Stimulated activated CD8-positive, alpha-beta memory T cell treated with anti-CD3 and anti-CD28 coated beads, Interleukin-15, amount 100 ng/mL, for 1 hour (primary cell): Measurements from ENCODE around the gene PCDH9.

Source experiments
- DNase-seq: peaks from one replicate; pipeline ENCODE4 v3.0.0-alpha.2; 2020; ENCODE audit warnings: low read depth

PCDH9 gene

DNA sequence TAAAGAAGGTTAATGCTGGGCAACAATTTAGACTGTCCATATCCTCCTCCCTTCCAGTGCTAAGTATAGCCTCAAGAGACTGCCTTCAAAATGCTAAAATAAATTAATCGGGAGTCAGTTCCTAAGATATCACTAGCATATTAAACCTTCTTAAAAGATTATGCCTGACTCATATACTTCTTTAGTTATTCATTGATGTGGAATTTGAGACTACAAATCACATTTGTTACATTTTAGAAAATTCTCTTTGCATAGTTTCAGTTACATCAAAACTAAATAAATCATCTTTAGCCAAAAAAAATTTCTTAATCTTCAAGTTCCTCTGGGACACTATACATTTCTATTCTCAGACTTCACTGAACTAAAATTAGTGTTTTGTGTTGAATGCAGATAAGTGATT is 769.1 kb downstream of the PCDH9 start:
- no peak for DNase-seq

DNA sequence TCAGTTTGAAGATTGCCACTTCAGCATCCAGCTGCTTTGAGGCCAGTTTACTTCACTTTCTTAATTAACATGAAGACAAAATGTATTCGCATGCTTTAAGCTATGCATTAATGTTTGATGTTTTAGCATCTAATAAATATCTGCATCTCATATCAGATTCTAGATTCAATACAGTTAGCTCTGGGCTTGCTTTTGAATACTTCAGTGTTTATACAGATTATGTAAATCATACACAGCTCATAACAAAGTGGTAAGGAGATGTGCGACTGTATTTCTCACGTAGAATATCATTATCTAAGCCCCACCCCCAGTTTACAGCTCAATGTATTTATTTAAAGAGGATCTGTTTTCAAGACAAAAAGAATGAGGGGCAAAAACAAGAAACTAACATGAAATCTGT is 770.5 kb downstream of the PCDH9 start:
- no peak for DNase-seq

DNA sequence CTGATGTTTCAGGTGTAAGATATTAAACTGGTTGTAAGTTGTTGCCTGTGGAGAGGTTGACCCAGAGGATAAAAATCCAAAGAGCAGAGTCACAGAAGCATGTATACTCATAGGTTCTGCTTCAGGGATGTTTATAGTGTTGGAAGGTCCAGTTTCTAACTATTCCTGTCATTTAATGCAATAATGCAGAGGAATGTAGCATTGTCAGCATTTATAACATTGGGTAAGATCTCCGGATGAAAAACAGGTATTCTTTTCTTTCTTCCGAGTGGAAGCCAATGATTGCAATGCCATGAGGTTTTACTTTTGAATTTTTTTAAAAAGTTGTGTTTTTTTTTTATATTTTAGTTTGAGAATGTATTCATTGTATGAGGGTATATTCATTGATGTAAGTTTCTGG is 771.0 kb downstream of the PCDH9 start:
- no peak for DNase-seq

DNA sequence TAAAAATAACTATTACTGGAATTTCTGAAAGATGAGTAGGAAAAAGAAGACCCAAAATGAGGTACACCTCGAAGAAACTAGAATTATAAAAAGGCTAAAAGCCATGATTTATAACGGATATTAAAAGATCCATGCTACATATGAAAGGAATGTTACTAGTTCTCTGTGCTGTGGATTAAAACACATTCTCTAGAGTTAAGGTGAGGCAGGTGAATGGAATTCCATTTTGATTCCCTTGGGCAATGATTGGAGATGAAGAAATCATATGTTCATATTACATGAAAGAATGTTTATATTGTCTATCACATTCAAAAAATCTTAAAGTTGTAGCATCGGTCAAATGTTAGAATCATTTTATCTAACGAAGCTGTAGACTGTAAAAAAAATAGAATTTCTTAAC is 783.7 kb downstream of the PCDH9 start:
- no peak for DNase-seq

DNA sequence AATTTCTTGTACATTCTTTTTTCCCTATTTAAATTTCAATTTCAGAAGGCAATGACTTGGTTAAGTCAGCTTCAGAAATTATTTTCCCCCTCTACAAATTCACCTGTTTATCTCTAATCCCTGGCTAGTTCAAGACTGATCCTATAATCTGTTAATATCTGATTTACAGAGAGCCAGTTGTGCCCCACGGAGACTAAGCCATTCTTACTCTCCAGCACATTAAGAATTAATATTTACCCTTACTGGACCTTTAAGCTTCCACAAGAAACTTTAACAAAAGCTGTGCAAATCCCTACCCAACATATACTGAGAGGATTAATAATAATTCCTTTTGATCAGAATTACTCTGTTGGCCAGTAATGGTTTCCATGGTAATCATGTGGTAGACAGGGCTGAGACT is 786.2 kb downstream of the PCDH9 start:
- DNase-seq = no peak

DNA sequence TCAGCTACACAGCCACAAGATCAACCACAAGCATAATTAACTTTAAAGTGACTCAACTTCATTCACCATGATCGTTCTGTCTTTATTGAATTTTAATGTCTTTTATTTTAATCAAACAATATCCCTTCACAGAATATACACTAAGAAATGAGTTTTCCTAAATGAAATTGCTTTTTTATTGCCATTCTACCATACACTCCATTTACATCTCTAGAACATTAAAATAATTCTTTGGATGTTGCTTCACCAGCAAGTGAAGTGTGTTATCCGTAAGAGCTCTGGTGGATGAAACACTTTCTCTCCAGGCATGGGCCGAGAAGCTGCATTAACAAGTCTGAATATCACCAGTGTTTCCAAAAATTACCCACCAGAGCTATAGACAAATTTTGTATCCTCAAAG is 789.2 kb downstream of the PCDH9 start:
- DNase-seq = no peak

DNA sequence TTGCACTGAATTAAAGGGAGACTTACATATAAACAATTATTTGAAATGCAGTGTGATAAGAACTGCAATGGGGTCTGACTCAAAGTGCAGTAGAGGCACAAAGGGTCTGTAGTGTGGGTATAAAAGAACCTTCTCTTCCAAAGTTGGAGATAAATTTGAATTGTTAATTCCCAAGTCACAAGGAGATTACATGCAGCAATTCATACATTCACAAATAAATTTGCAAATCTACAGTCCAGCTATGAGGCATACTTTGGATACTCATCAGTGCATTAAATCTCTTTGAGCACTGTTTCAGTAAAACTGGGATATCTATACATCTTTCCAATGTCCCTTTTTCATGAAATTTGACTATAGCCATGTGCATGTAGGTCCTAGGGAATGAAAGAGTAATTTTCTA is 799.4 kb downstream of the PCDH9 start:
- DNase-seq = no peak

DNA sequence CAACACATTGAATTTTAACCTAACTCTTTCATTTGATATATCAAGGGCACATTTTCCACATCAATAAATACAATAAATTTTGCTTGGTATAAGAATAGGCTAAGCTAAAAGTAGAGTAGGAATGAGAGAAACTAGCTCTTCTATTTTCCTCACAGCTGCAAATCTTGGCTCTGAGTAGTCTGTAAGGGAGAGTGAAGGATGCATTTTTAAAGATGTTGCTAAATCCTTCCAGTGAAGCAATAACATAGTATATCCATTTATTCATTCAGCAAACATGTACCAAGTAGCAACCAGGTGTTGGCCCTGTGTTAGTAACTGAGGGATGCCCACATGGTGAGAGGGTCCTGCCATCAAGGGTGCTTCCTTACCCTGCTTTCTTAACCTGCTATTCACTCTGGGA is 799.9 kb downstream of the PCDH9 start:
- no peak for DNase-seq

DNA sequence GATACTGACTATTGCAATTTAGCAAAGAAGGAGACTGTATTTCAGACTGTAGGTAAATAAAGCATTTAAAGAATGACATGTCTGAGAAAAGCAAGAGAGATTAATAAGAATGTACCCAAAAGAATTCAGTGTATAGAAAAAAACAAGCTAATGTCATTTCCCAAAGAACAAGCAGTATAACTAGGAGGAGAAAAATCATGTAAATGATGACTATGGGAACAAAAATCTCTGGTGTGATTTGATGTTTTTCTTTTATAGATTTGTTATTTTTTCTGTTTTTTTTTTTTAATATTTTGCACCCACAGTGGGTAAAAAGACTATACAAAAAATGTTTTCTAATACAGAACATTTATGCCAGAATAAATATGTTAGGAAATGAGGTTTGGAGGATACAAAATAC is 801.0 kb downstream of the PCDH9 start:
- no peak for DNase-seq

DNA sequence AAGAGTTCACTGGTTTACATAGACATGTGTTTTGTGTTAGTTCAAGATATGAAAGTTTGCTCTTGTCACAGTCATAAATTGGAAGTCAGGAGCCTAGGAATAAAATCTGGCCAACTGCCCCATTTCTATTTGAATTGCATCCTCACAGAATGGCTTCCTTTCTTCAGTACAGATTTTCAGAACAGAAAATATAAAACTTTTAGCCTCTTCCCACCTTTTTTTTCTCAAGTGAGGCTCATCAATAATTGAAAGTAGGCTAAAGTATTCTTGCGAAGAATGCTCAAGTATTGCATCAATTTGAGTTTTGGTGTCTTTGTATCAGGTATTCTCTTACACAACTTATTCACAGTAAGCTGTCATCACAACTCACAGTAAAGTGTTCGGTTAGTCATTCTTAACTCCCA is 802.7 kb downstream of the PCDH9 start:
- no peak for DNase-seq

DNA sequence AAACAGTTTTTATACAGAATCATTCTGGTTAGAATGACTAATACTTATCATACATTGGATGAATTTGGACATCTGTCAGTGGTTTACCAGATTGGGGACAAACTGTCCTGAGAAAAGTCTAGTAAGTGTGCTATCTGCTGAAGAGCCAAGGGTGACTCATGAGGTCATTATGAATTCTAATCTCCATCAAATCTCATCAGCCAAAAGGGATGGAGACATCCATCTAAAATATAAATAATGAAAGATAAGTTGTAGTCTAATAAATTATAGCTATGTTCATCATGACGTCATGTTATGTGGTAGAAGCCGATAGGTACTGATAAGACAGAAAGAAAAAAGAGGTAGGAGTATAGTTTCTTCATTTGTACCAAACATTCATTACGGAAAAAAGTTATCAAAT is 804.4 kb downstream of the PCDH9 start:
- no peak for DNase-seq

DNA sequence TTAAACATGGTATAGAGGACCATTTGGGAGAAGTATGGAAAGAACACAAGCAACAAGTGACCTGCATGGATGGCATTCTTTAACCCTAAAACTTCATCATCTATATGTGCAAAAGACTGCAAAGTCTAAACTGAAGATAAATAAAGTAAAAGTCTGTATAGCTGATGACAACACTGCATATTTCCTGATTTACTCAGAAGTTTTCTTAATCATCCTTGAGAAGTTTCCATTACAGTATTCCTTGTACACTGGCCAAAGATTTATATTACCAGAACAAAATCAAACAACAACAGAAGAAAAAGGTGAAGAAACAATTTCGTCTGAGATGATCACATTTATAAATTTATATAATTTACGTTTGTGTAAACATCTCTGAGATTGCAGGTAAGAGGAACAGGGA is 805.7 kb downstream of the PCDH9 start:
- DNase-seq = no peak

DNA sequence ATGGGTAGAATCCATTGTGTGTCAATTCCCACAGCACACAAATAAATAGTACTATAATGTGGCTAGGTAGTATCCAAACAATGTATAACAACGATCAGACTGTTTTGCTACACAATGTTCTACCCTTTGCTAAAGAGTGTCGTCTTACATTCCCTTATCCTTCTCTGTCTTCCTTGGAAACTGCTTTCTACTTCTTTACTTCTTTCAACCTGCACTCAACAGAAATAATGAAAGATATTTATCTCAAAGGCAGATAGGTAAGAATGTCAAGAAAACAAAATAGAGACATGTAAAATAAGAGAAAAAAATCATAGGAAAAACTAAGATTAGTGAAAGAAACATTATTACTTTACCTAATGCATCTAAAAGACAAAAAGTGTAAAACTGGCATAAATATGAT is 814.7 kb downstream of the PCDH9 start:
- no peak for DNase-seq

DNA sequence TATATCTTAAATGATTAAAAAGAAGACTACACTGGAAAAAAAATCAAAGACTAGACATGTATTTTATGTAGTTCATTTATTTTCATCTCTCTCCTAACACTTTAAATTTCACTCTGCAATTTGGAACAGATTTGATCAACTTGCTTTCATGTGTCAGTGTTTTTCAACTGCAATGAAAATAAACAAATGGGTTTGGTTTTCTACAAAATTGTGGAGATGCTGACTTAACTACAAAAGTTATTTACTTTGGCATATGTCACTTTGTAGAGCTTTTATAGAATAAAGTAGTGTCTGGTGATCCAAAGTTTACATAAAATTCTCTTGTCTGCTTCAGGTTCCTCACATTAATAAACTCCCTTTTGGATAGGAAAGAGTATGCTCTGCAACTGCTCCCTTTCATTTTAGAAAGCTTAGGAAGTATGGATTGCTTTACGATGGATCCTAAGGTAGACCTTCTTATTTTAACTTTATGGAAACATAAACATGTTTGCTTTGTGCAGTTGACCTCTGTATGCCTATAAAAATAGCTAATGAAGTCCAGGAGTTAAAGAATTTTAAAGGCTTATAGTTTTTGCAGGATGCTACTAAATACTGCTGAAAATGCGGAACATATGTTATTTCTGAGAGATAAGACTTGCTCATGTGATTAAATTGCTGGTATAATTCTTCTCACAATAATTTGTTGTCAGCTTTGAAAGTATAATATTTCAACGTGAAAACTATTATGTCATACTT is 815.9 kb downstream of the PCDH9 start:
- no peak for DNase-seq

DNA sequence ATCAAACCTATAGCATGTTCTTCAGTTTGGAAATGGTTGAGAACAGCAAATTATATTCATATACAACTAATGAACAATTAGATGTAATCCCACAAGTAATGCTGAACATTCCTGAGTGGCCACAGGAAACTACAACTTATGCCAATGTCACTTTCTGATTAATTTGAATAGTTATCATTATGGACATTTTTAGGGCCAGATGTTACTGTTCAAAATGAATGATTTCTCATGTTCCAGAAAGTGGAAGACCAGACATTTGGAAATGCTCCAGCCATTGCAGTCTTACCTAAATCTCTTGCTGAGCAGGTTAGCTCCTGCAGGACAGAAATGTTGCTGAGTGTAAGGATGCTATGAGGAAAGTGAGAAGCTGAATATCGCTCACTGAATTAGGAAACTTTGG is 819.8 kb downstream of the PCDH9 start:
- DNase-seq = no peak

DNA sequence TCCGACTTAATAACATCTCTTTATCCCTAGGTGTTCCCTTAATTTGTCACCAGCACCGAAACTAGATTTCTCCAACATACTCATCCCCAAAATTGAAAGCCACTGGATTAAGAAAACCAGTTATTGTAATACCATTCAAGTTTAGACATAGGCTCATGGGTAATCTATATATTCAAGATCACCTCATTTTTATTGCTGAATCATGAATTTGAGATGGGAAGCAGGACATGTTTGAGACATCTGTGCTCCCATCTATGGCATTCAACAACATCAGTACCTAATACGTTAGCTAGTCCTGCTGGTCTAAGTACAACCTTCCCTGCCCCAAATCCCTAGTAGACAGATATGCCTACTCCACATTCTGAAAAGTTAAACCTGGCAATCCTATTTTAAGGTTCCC is 820.6 kb downstream of the PCDH9 start:
- no peak for DNase-seq

DNA sequence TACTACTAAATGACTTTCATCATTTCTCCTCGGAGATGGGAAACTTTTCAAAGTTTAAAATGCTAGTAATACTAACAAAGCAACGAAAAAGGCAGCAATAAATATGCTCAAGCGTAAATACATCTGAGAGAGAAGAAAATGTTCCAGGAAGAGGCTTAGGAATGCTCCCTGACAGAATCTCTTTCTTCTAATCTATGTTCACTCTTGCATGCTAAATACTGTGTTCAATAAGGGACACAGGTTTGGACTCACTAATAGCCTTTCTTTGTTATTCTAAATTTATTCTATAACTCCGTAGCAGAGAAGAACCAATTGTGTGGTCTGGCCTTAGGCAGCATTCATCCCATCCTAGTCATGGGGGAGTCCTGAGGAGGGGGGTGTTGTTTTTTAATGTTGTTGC is 823.0 kb downstream of the PCDH9 start:
- no peak for DNase-seq

DNA sequence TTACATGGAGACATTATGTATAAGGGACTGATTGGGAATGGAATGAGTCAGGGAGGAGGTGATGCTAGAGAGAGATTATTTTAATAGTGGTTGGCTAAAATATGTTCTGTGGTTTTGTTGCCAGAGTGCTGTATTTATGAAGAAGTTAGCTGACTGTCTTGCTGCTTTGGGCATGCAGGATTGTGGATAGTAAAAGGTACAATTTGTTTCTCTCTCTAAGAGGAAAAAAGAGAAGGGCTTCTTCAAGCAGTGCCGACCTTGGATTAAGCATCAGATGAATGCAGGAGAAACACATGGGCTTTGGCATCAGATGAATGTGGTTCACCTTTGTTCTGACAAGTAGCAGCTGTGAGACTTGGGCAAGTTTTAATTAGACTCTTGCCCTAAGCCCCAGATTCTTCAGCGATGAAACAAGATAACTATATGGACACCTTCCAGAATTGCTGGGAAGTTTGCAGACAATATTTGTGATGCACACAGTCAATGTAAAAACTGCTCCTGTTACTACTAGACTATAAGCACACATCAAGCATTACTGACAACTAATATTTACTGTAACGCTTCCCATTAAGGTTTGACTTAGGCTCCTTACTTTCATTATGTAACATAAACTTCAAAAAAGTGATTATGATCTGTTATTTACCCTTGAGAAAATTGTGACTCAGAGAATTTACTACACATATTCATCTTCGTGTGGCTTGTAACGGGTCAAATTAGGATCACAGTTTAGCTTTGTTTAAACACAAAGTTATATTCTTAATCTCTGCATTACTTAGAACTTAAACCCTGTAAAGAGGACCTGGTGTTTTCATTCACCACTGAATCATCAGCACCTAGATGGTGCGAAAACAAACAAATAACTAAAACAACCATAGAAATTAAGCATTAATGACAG is 824.0 kb downstream of the PCDH9 start:
- DNase-seq = no peak

DNA sequence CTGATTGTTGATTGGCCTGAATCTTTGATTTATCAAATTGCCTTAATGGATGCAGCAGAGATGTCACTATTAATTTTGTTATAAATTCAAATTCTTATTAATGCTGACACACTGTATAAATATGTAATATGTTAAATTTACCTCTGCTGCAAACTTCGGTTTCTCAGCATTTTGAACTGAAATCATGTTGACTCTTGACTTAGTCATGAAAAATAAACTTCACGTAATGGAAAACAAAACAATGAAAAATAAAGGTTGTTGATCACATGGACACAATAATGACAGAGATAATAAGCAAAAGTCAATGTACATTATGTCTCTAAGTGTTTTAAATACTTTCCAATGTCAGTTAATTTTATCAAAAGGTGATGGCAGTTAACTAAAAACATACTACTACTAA is 827.6 kb downstream of the PCDH9 start:
- no peak for DNase-seq

DNA sequence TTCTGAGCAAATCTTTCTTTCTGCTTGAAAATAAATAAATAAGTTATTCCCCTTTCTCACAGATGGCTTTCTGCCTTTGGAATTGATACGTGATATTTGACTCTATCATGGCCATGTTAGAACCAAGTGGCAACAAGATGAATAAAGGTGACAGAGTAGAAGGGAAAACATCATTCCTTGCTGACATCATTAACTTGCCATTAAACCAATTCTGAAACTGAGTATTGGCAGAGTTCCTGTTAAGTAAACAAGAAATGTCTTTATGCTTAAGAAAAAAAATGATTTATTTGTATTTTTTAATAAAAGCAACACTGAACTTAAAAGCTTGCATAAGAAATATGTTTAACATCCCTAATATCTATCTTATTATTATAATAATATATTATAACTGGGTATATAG is 828.1 kb downstream of the PCDH9 start:
- DNase-seq = no peak

DNA sequence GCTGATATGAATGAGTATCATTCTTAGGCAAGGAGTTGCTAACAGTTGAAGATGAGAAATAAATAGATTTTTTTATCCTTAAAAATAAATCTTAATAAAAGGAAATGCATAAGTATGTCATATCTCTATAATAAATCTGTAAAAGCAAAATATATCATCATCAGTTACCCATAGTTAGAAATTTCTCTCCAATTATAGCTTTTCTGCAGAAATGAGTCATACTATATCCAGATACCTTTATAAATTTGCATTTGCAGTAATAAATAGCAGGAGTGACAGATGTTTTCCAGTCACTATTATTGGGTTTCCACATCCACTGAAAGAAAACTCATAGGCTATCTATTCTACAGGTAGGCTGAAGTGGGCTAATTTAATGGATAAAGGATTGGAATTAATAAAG is 829.8 kb downstream of the PCDH9 start:
- no peak for DNase-seq

DNA sequence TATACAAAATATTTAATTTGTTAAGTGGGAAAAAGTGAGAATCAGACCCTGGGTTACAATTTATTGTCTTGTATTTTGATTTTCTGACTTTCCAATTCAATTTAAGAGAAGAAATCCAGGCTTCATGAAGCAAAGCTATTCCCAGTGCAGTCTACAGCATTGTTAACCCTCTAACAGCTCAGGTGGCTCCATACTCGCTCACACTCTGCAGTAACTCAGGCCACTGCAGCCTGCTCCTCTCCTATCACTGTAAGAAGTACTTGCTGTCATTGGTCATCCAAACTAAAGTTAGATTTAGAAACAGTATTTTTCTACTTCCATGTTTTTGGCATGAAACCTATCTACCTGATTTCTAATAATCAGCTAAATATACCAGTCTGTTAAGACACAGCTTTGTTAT is 830.3 kb downstream of the PCDH9 start:
- DNase-seq = no peak

DNA sequence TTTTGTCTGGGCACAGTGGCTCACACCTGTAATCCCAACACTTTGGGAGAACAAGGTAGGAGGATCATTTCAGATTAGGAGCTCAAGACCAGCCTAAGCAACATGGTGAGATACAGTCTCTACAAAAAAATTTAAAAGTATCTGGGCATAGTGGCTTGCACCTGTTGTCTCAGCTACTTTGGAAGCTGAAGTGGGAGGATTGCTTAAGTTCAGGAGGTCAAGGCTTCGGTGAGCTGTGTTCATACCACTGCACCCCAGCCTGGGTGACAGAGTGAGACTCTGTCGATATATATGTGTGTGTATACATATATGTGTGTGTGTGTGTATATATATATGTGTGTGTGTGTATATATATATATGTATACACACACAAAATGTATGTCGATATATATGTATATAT is 833.0 kb downstream of the PCDH9 start:
- DNase-seq = no peak

DNA sequence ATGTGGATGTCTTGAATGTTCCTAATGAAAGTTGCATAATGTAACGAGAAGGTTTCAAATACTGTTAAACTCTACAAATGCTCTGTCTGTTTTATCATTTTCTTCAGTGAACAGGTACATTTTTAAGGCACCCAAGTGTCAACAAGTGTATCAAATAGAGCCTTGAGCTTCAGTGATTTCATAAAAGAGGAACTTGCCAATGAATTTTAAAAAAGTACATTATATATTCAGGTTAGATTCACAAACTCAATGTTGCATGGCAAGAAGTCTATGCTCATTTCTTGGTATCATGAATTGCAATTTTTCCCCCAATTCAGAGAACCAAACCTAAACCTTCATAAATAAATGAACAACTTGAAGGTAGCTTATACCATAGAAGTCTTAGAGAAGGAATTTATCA is 838.8 kb downstream of the PCDH9 start:
- no peak for DNase-seq
